RWPE2 (cell line): ENCODE data around the gene DOCK9.
A peak's percentile ranks its signal among the peaks of the same experiment; 100 is the strongest.

Source experiments
- ATAC-seq: fragments of 200-7000 bp; cut with Tn5 transposase; 3 replicates; pipeline ENCODE4 v1.9.1; 2021; ENCODE audit warnings: low read depth
- DNase-seq: peaks from one replicate; pipeline ENCODE4 v3.0.0-alpha.2; 2020; ENCODE audit warnings: low spot score
- H3K27ac ChIP-seq: fragments of 450-650 bp; 2 replicates; pipeline ENCODE4 v1.5.1; 2017; ENCODE audit warnings: mild to moderate bottlenecking; ENCODE audit not compliant: poor library complexity, severe bottlenecking
- H3K27me3 ChIP-seq: fragments of 250-450 bp; sonication (Bioruptor Pico); 2 replicates; pipeline ENCODE4 v1.5.1; 2021; ENCODE audit warnings: mild to moderate bottlenecking, moderate library complexity; ENCODE audit not compliant: insufficient read depth, poor library complexity, severe bottlenecking
- H3K36me3 ChIP-seq: fragments of 250-450 bp; sonication (Bioruptor Pico); 2 replicates; pipeline ENCODE4 v1.5.1; 2020; ENCODE audit warnings: low read depth, mild to moderate bottlenecking, moderate library complexity
- H3K4me1 ChIP-seq: fragments of 250-450 bp; sonication (Bioruptor Pico); 2 replicates; pipeline ENCODE4 v1.5.1; 2021; ENCODE audit warnings: mild to moderate bottlenecking, moderate library complexity; ENCODE audit not compliant: insufficient read depth, poor library complexity, severe bottlenecking
- H3K4me3 ChIP-seq: fragments of 250-450 bp; sonication (Bioruptor Pico); 2 replicates; pipeline ENCODE4 v1.5.1; 2021; ENCODE audit warnings: mild to moderate bottlenecking, moderate library complexity; ENCODE audit not compliant: severe bottlenecking
- H3K9me3 ChIP-seq: fragments of 250-450 bp; sonication (Bioruptor Pico); 2 replicates; pipeline ENCODE4 v1.5.1; 2021; ENCODE audit warnings: mild to moderate bottlenecking, moderate library complexity; ENCODE audit not compliant: severe bottlenecking
- CTCF ChIP-seq: fragments of 450-650 bp; IDR thresholded peaks from one replicate; pipeline ENCODE4 v1.5.1; 2017; ENCODE audit warnings: mild to moderate bottlenecking, moderate library complexity; ENCODE audit not compliant: poor library complexity, severe bottlenecking

Gene DOCK9

GRCh38 chr13:98989469-98990235 lies 11.8 kb upstream of the DOCK9 start:
- DNase-seq = no peak
- peaks cover 34% of the 10 kb centered on the region for H3K4me1 ChIP-seq
- TF ChIP-seq CTCF = no peak
- H3K4me3 ChIP-seq = no peak overlapping the region
- no peaks in the 10 kb centered on the region for H3K36me3 ChIP-seq
- ATAC-seq = no peak
- peak overlapping the region; percentile 32 for H3K27ac ChIP-seq
- no peaks in the 10 kb centered on the region for H3K9me3 ChIP-seq
- H3K27me3 ChIP-seq = no peaks in the 10 kb centered on the region

GRCh38 chr13:98988780-98989179 lies 10.9 kb upstream of the DOCK9 start:
- Histone ChIP-seq H3K36me3 (no peaks in the 10 kb centered on the region), H3K4me1 (peaks cover 26% of the 10 kb centered on the region), H3K4me3 (no peak overlapping the region), H3K27ac (no peak overlapping the region), H3K9me3 (no peaks in the 10 kb centered on the region), H3K27me3 (no peaks in the 10 kb centered on the region)
- TF ChIP-seq CTCF = no peak
- DNase-seq (no peak), ATAC-seq (no peak)

- Histone ChIP-seq H3K27me3 (no peaks in the 10 kb centered on the region), H3K36me3 (no peaks in the 10 kb centered on the region), H3K4me1 (peaks cover 25% of the 10 kb centered on the region), H3K9me3 (no peaks in the 10 kb centered on the region), H3K27ac (no peak overlapping the region), H3K4me3 (no peak overlapping the region)
- no peak for ATAC-seq
- TF ChIP-seq CTCF = no peak
- DNase-seq = no peak
Observed at GRCh38 chr13:98988277-98988676, 10.4 kb upstream of the DOCK9 start.

- no peak for DNase-seq
- no peak for ATAC-seq
- peaks cover 17% of the 10 kb centered on the region for H3K4me1 ChIP-seq
- no peaks in the 10 kb centered on the region for H3K9me3 ChIP-seq
- H3K4me3 ChIP-seq = no peak overlapping the region
- no peaks in the 10 kb centered on the region for H3K36me3 ChIP-seq
- no peak for TF ChIP-seq CTCF
- H3K27ac ChIP-seq = no peak overlapping the region
- no peaks in the 10 kb centered on the region for H3K27me3 ChIP-seq
Observed at GRCh38 chr13:98987275-98987674, 9.4 kb upstream of the DOCK9 start.

- ATAC-seq (no peak), DNase-seq (no peak)
- Histone ChIP-seq H3K4me1 (peaks cover 15% of the 10 kb centered on the region), H3K27me3 (no peaks in the 10 kb centered on the region), H3K4me3 (no peak overlapping the region), H3K27ac (no peak overlapping the region), H3K36me3 (no peaks in the 10 kb centered on the region), H3K9me3 (no peaks in the 10 kb centered on the region)
- TF ChIP-seq CTCF = no peak
Observed at GRCh38 chr13:98986226-98986846, 8.5 kb upstream of the DOCK9 start.
